PC-9 (cell line): ENCODE results near the gene HLA-DMB. TPM values are rescaled to one million over a fixed set of nuclear protein-coding genes. Genes with fewer than 3 reads are reported as not detected.

Source experiments
- Bru-seq: library from RNA; stranded (reverse); fragments of 400-500 nt; gene quantifications from one replicate; lab custom pipeline; 2021; lab: Mats Ljungman, UMichigan
- BruChase-seq, 2 experiments: library from RNA; stranded (reverse); fragments of 400-500 nt; gene quantifications; one replicate each; lab custom pipeline; 2021; lab: Mats Ljungman, UMichigan
- BruUV-seq: library from RNA; stranded (reverse); fragments of 400-500 nt; replicated peaks from 2 replicates; lab custom pipeline; 2021; lab: Mats Ljungman, UMichigan
- CTCF ChIA-PET: fragments of 300-600 bp; sonication (Branson Sonifier 250); formaldehyde crosslinking; loops from one replicate; lab custom pipeline; 2022; ENCODE audit warnings: antibody characterized with exemption; lab: Charles Lee
- POLR2A ChIA-PET: fragments of 300-600 bp; sonication (Branson Sonifier 250); formaldehyde crosslinking; loops from one replicate; lab custom pipeline; 2022; ENCODE audit warnings: antibody characterized with exemption; ENCODE audit not compliant: unreplicated experiment; lab: Charles Lee
- DNase-seq, 2 experiments: peaks; one replicate each; pipeline versions ENCODE4 v3.0.0 to v3.0.0-alpha.2; 2015 to 2022; ENCODE audit warnings: mixed read lengths in 1 of 2
- H2AFZ ChIP-seq: fragments of 200-600 bp; sonication (generic); 2 replicates; pipeline ENCODE4 v1.8.1; 2017; ENCODE audit warnings: antibody characterized with exemption
- H3F3A ChIP-seq: fragments of 200-600 bp; sonication (generic); 2 replicates; pipeline ENCODE4 v1.8.1; 2017; ENCODE audit warnings: antibody characterized with exemption, mild to moderate bottlenecking, low read depth; ENCODE audit not compliant: insufficient read depth
- H3K27ac ChIP-seq: fragments of 200-600 bp; sonication (generic); 2 replicates; pipeline ENCODE4 v1.6.1; 2016; ENCODE audit warnings: mixed run types
- H3K27me3 ChIP-seq: fragments of 200-600 bp; sonication (generic); 2 replicates; pipeline ENCODE4 v1.6.1; 2016; ENCODE audit warnings: low read depth, mixed run types; ENCODE audit not compliant: insufficient read depth
- H3K36me3 ChIP-seq: fragments of 200-600 bp; sonication (generic); 2 replicates; pipeline ENCODE4 v1.6.1; 2016; ENCODE audit warnings: low read depth, mixed run types
- H3K4me1 ChIP-seq: fragments of 200-600 bp; sonication (generic); replicated peaks from 2 replicates; pipeline ENCODE4 v1.6.1; 2016; ENCODE audit warnings: mixed run types; ENCODE audit not compliant: insufficient read depth
- H3K4me2 ChIP-seq: fragments of 200-600 bp; sonication (generic); 2 replicates; pipeline ENCODE4 v1.6.1; 2017; ENCODE audit warnings: mixed run types
- H3K4me3 ChIP-seq: fragments of 200-600 bp; sonication (generic); 2 replicates; pipeline ENCODE4 v1.6.1; 2016; ENCODE audit warnings: mixed run types
- H3K79me2 ChIP-seq: fragments of 200-600 bp; sonication (generic); 2 replicates; pipeline ENCODE4 v1.6.1; 2017; ENCODE audit warnings: low read depth, mixed run types
- H3K9me2 ChIP-seq: fragments of 200-600 bp; sonication (generic); 2 replicates; pipeline ENCODE4 v1.8.1; 2017; ENCODE audit warnings: mild to moderate bottlenecking; ENCODE audit not compliant: insufficient read depth
- H3K9me3 ChIP-seq: fragments of 200-600 bp; sonication (generic); 2 replicates; pipeline ENCODE4 v1.8.1; 2016; ENCODE audit warnings: low read depth; ENCODE audit not compliant: insufficient read depth
- H4K20me1 ChIP-seq: fragments of 200-600 bp; sonication (generic); 2 replicates; pipeline ENCODE4 v1.8.1; 2017; ENCODE audit not compliant: insufficient read depth
- EZH2 ChIP-seq: fragments of 200-600 bp; sonication (generic); IDR thresholded peaks from 2 replicates; pipeline ENCODE4 v1.8.0; 2017; ENCODE audit warnings: antibody characterized with exemption, low read depth
- intact Hi-C: fragments of 100-400 bp; cut with micrococcal nuclease; formaldehyde crosslinking; loops from one replicate; pipeline ENCODE4 v1.10.0; 2022; ENCODE audit not compliant: unreplicated experiment
- long read RNA-seq: library from polyadenylated mRNA; stranded (forward); transcript quantifications from one replicate; pipeline ENCODE4 v2.0.0, GENCODE V29; 2022
- total RNA-seq: library from RNA; stranded (reverse); gene quantifications from 2 replicates; pipeline ENCODE4 v1.2.3, GENCODE V29; 2021
- TF ChIP-seq, protein P1 (sequence below): fragments of 200-600 bp; sonication (generic); conservative IDR thresholded peaks from 2 replicates; pipeline ENCODE4 v1.6.1; 2017; ENCODE audit warnings: mixed run types, antibody characterized with exemption, mild to moderate bottlenecking, moderate library complexity

HLA-DMB gene
- total RNA-seq (0.73 and 1.1 TPM in 2 replicates), Bru-seq, nascent RNA (percentile 25 among the genes with signal in this experiment), BruChase-seq, experiment 1, labeled RNA remaining after a 2-hour chase (percentile 38 among the genes with signal in this experiment), BruChase-seq, experiment 2, labeled RNA remaining after a 6-hour chase (percentile 38 among the genes with signal in this experiment)
- long read RNA-seq = 0 reads

DNA sequence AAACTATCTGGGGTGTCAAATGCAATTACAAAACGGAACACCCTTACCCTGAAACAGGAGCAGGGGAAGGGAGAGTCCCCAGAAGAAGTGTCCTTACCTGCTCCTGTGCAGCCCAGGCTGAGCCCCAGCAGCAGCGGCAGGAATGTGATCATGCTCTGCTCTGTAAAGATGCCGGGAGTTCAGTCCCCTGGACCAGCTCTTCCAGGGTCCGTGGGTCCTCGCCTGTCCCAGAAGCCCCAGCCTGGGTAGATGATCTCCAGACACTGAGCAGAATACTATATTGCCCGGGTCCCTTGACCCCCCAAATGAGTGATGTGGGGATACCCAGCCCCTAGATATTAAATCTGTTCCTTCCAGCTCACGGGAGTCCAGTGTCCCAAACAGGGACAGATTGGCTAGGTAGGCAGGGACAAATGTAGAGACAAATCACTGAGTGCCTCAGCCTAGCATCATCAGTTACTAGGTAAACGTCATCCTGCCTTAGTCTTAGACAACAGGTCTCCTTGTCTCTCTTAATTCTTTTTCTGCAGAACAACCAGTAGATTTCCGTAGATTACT lies at the start of gene HLA-DMB:
Gene HLA-DMB, minus strand, starts transcription at position 373 of the 558 bp plus-strand sequence. Its CDS starts 221 bp downstream, at position 152.
- Histone ChIP-seq H3K9me3 (no peaks in the 10 kb centered on the region), H4K20me1 (no peaks in the 10 kb centered on the region), H3K4me3 (no peak within 1 kb of the TSS), H3K36me3 (no peaks in the 10 kb centered on the region), H2AFZ (no peak within 1 kb of the TSS; the same call in 1 of the 2 replicates), H3K4me2 (peak within 1 kb of the TSS; percentile 52; the same call in 1 of the 2 replicates), H3K79me2 (no peaks in the 10 kb centered on the region), H3K4me1 (no peaks in the 10 kb centered on the region), H3K9me2 (no peaks in the 10 kb centered on the region), H3K27ac (no peak within 1 kb of the TSS), H3F3A (no peaks in the 10 kb centered on the region), H3K27me3 (peaks cover 47% of the 10 kb centered on the region)
- peak; percentile 45 to 61 for DNase-seq
- no TSS peak for BruUV-seq
- ChIA-PET POLR2A (no interaction called here), CTCF (interaction anchor here (1.2 kb wide), 1 partner anchor 44 kb away, joined by 5 read pairs; no protein-coding TSS in a partner anchor)
- intact Hi-C loops = no loop called here
- no peak for TF ChIP-seq EZH2
- TF ChIP-seq, protein P1, sequence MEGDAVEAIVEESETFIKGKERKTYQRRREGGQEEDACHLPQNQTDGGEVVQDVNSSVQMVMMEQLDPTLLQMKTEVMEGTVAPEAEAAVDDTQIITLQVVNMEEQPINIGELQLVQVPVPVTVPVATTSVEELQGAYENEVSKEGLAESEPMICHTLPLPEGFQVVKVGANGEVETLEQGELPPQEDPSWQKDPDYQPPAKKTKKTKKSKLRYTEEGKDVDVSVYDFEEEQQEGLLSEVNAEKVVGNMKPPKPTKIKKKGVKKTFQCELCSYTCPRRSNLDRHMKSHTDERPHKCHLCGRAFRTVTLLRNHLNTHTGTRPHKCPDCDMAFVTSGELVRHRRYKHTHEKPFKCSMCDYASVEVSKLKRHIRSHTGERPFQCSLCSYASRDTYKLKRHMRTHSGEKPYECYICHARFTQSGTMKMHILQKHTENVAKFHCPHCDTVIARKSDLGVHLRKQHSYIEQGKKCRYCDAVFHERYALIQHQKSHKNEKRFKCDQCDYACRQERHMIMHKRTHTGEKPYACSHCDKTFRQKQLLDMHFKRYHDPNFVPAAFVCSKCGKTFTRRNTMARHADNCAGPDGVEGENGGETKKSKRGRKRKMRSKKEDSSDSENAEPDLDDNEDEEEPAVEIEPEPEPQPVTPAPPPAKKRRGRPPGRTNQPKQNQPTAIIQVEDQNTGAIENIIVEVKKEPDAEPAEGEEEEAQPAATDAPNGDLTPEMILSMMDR = no peak

DNA sequence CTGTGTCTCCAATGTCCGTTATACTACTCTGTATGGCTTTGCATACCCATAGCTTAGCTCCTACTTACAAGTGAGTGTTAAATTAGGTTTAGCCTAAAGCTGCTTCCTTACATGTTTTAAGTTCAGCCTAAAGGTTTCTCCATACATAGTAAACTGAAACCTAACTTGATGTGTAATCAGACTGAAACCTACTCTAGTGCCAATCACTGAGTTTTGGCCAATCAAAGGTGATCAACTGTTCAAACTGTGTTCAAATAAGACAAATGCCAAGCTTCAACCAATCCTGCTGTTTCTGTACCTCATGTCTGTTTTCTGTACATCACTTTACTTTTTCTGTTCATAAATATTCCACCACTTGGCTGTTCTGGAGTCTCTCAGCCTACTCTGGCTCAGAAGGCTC lies 48.5 kb upstream of the HLA-DMB start:
- H3K9me3 ChIP-seq = no peaks in the 10 kb centered on the region
- H3K27me3 ChIP-seq = peaks cover 52% of the 10 kb centered on the region
- H4K20me1 ChIP-seq = no peaks in the 10 kb centered on the region; the same call in 1 of the 2 replicates
- TF ChIP-seq, protein P1 = no peak
- TF ChIP-seq EZH2 = no peak
- no peak overlapping the region for H3K4me2 ChIP-seq
- H3K36me3 ChIP-seq = no peaks in the 10 kb centered on the region
- no peaks in the 10 kb centered on the region for H3K79me2 ChIP-seq
- peaks cover 3% of the 10 kb centered on the region; the same call in 1 of the 2 replicates for H3F3A ChIP-seq
- no TSS peak for BruUV-seq
- no peaks in the 10 kb centered on the region for H3K9me2 ChIP-seq
- intact Hi-C loops = no loop called here
- no peak for DNase-seq
- H3K27ac ChIP-seq = no peak overlapping the region
- no peak overlapping the region for H3K4me3 ChIP-seq
- ChIA-PET CTCF (interaction anchor here (0.6 kb wide), 1 partner anchor 419 kb away, joined by 3 read pairs; no protein-coding TSS in a partner anchor), POLR2A (interaction anchor here (0.7 to 1.3 kb wide), 2 partner anchors 18 to 89 kb away, joined by 3 to 5 read pairs; no protein-coding TSS in a partner anchor)
- no peak overlapping the region for H2AFZ ChIP-seq
- 0 out of 2 replicates have a peak, but pooled peaks cover 3% of the 10 kb centered on the region for H3K4me1 ChIP-seq

DNA sequence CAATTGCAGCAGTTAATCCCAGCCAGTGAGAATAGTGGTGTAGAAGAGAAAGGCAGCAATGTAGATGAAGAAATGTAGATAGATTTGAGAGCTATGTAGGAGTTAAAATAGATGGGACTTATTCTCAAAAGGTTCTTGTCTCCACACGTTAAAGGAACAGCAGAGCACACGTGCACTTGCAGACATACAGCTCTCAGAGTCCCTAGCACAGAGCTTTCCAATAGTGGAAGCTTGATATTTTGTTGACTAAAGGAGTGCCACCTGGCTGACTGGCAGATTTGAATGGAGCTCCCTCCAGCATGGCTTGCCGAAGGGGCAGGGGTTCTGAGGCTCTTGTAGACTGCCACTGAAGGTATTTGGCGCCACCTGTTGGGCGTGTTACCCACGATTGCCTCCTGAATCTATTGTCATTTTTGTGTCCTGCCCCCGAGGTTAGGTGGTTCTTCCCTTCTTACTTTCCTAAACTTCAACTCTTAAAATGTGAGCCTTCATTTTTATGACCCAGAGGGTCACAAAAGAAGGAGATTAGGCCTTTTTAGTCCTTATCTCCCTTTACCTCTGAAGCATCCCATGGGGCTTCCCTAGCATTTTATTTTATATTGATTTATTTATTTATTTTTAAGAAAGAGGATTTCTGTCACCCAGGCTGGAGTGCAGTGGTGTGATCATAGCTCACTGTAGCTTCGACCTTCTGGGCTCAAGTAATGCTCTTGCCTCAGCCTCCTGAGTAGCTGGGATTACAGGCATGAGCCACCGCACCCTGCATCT lies 44.0 kb upstream of the HLA-DMB start:
- H3K4me2 ChIP-seq = 0 out of 2 replicates have a peak overlapping the region, but pooled peaks have one; percentile 12
- ChIA-PET CTCF (interaction anchor here (0.6 to 2.5 kb wide), 19 partner anchors 10 to 1014 kb away, joined by 3 to 31 read pairs (median 4); partner anchors contain the start of genes BRD2, HLA-DMA, HLA-DMB and HLA-DQB1), POLR2A (interaction anchor here (0.6 to 1.8 kb wide), 9 partner anchors 11 to 288 kb away, joined by 3 to 20 read pairs (median 3); partner anchors contain the start of gene TAP2)
- no peak overlapping the region for H3K4me3 ChIP-seq
- H3K27me3 ChIP-seq = 0 out of 2 replicates have a peak, but pooled peaks cover 18% of the 10 kb centered on the region
- peaks cover 49% of the 10 kb centered on the region for H3F3A ChIP-seq
- H3K4me1 ChIP-seq = 0 out of 2 replicates have a peak, but pooled peaks cover 4% of the 10 kb centered on the region
- DNase-seq = peak; percentile 85
- H2AFZ ChIP-seq = no peak overlapping the region
- intact Hi-C loops = loop anchor here (1.0 to 2.0 kb wide), 3 partner anchors 52 to 146 kb away; partner anchors contain the start of gene TAP2
- no peaks in the 10 kb centered on the region for H3K9me2 ChIP-seq
- H4K20me1 ChIP-seq = peaks cover 33% of the 10 kb centered on the region
- H3K9me3 ChIP-seq = no peaks in the 10 kb centered on the region
- 0 out of 2 replicates have a peak, but pooled peaks cover 2% of the 10 kb centered on the region for H3K79me2 ChIP-seq
- H3K27ac ChIP-seq = no peak overlapping the region
- peaks cover 16% of the 10 kb centered on the region for H3K36me3 ChIP-seq
- BruUV-seq = no TSS peak
- TF ChIP-seq, protein P1 = peak; percentile 89
- TF ChIP-seq EZH2 = no peak
